ENCODE data around the gene UBTF. TPM values are rescaled to one million over a fixed set of nuclear protein-coding genes. Genes with fewer than 3 reads are reported as not detected.

The UBTF gene
- total and polyA plus RNA-seq, 2 of the 4 experiments (the other 2 are of a cell fraction), result 29.7 to 42.1 TPM

DNA sequence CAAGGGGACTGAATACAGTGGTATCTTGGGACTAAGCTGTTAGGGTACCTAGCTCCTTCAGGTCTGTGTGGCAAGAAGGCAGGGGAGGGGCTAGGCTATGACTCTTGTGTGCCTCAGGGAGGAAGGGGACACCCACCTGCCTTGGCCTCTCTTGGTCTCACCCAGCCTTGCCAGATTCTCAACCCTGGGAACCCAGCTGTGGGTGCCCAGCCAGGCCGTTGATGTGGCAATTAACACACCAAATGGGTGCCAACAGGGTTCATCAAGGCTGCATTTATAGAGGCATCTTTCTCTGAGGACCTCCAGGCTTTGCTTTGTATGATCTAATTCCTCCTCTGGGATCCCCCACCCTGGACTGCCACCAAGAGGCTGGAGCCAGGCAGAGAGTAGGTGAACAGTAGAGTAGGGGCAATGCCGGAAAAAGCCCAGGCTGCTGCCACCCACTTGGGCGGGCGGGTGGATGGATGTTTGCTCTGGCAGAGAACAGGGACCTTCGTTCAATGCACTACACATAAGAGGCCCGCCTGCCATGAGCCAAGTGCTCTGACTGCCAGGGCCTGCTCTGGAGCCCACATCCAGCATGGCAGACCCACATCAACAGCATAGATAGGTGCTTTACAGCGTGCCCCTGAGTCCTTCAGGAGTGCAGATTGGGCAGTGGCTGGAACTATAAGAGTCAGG lies 52.2 kb downstream of the UBTF start (continued):
- no peak for TF ChIP-seq RAD21 (IDR thresholded peaks at IDR 0.05; ENCODE audit: low read length)

DNA sequence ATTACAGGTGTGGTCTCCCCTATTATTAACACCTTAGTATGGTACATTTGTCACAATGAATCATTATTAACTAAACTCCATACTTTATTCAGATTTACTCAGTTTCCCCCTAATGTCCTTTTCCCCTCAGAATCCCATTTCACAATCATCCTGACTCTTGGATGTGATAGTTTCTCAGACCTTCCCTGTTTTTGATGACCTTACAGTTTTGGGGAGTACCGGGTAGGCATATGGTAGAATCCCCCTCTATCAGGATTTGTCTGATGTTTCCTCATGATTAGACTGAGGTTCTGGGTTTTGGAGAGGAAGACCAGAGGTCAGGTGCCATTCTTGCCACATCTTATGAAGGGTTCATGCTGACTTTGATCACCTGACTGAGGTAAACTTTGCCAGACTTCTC lies 55.0 kb downstream of the UBTF start:
- BruUV-seq (replicated peaks), result no TSS peak
- Histone ChIP-seq H3K27me3 (ENCODE audit: control insufficient read depth, insufficient read depth, low read length) (no peaks in the 10 kb centered on the region), H3K18ac (ENCODE audit: low read depth, low read length) (no peak overlapping the region), H3K27ac (ENCODE audit: insufficient read depth, low read length) (no peak overlapping the region), H3K79me1 (ENCODE audit: low read depth in 1 of 2, low read length in 2 of 2) (peaks cover 0 to 5% of the 10 kb centered on the region in 2 experiments; a peak in 1 of 4 replicates), H2AK5ac (ENCODE audit: low read depth, low read length) (no peak overlapping the region), H3K14ac (replicated peaks; ENCODE audit: low read depth, low read length) (no peak overlapping the region), H3K36me3 (ENCODE audit: control insufficient read depth, insufficient read depth, low read length) (0 out of 2 replicates have a peak, but pooled peaks cover 3% of the 10 kb centered on the region), H3K9me3 (ENCODE audit: control insufficient read depth, insufficient read depth, low read length) (no peaks in the 10 kb centered on the region), H3K56ac (ENCODE audit: extremely low read depth, insufficient read depth, low read length) (no peak overlapping the region), H3K4me1 (ENCODE audit: control insufficient read depth, insufficient read depth, low read length) (peaks cover 5% of the 10 kb centered on the region; the same call in 1 of the 2 replicates), H3K9me1 (ENCODE audit: insufficient read depth, low read length) (no peaks in the 10 kb centered on the region; the same call in 1 of the 2 replicates), H4K91ac (ENCODE audit: insufficient read depth, low read depth, low read length) (no peak overlapping the region), H2AK9ac (replicated peaks; ENCODE audit: low read depth, low read length, poor library complexity) (no peak overlapping the region), H2BK5ac (ENCODE audit: low read depth, low read length, poor library complexity, severe bottlenecking) (no peak overlapping the region), H3K4me2 (ENCODE audit: low read depth, low read length) (no peak overlapping the region), H2BK120ac (ENCODE audit: low read depth, low read length) (no peak overlapping the region), H2AFZ (replicated peaks; ENCODE audit: low read length, poor library complexity) (no peak overlapping the region), H4K5ac (ENCODE audit: low read depth, low read length) (no peak overlapping the region), H2BK15ac (ENCODE audit: low read depth, low read length) (no peak overlapping the region), H2BK20ac (ENCODE audit: low read depth, low read length) (no peak overlapping the region), H3K4me3 (ENCODE audit: insufficient read depth, low read depth, low read length) (no peak overlapping the region), H4K20me1 (ENCODE audit: insufficient read depth, low read length) (no peaks in the 10 kb centered on the region), H3K23ac (ENCODE audit: low read depth, low read length) (no peak overlapping the region), H3K4ac (ENCODE audit: low read depth, low read length) (no peak overlapping the region), H3K9ac (ENCODE audit: low read depth, low read length) (no peak overlapping the region), H4K8ac (ENCODE audit: low read depth in 2 of 2, low read length in 2 of 2) (no peak overlapping the region)
- ChIA-PET POLR2A (ENCODE audit: unreplicated experiment) (no interaction called here), CTCF (no interaction called here)
- no CpG with 5 or more reads among the region's 1 CpG for WGBS, 2 experiments (ENCODE audit: extremely low coverage in 2 of 2, insufficient read length in 1 of 2)
- dilution Hi-C loops (cut with HindIII; ENCODE audit: low sequenced_read_pairs, unreplicated experiment) (no loop called here), intact Hi-C loops (cut with micrococcal nuclease) (loop anchor here (5.0 to 10.0 kb wide), 2 partner anchors 120 to 382 kb away; partner anchors contain the start of gene CFAP97D1), in situ Hi-C loops (cut with MboI; ENCODE audit: low sequenced_read_pairs) (loop anchor here (10.0 kb wide), 1 partner anchor 220 kb away; the partner anchor contains the start of gene PPY)
- ATAC-seq (ENCODE audit: low read depth) (no peak), DNase-seq (no peak)
- TF ChIP-seq RCOR1 (IDR thresholded peaks at IDR 0.05; ENCODE audit: insufficient replicate concordance, low read length) (no peak), FOS (IDR thresholded peaks at IDR 0.05; ENCODE audit: low read depth, low read length) (no peak), NFE2L2 (IDR thresholded peaks at IDR 0.05; ENCODE audit: low read depth, low read length) (no peak), BHLHE40 (IDR thresholded peaks at IDR 0.05; ENCODE audit: low read depth, low read length) (no peak), CHD1 (IDR thresholded peaks at IDR 0.05; ENCODE audit: low read depth, low read length) (no peak), RFX5 (IDR thresholded peaks at IDR 0.05; ENCODE audit: low read depth, low read length) (no peak)
- TF ChIP-seq, protein P1, sequence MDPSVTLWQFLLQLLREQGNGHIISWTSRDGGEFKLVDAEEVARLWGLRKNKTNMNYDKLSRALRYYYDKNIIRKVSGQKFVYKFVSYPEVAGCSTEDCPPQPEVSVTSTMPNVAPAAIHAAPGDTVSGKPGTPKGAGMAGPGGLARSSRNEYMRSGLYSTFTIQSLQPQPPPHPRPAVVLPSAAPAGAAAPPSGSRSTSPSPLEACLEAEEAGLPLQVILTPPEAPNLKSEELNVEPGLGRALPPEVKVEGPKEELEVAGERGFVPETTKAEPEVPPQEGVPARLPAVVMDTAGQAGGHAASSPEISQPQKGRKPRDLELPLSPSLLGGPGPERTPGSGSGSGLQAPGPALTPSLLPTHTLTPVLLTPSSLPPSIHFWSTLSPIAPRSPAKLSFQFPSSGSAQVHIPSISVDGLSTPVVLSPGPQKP (IDR thresholded peaks at IDR 0.05; ENCODE audit: borderline replicate concordance, low read depth, low read length), result no peak
- TF ChIP-seq, protein P2, sequence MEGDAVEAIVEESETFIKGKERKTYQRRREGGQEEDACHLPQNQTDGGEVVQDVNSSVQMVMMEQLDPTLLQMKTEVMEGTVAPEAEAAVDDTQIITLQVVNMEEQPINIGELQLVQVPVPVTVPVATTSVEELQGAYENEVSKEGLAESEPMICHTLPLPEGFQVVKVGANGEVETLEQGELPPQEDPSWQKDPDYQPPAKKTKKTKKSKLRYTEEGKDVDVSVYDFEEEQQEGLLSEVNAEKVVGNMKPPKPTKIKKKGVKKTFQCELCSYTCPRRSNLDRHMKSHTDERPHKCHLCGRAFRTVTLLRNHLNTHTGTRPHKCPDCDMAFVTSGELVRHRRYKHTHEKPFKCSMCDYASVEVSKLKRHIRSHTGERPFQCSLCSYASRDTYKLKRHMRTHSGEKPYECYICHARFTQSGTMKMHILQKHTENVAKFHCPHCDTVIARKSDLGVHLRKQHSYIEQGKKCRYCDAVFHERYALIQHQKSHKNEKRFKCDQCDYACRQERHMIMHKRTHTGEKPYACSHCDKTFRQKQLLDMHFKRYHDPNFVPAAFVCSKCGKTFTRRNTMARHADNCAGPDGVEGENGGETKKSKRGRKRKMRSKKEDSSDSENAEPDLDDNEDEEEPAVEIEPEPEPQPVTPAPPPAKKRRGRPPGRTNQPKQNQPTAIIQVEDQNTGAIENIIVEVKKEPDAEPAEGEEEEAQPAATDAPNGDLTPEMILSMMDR (conservative IDR thresholded peaks at IDR 0.05; ENCODE audit: low read depth, low read length), result no peak
- TF ChIP-seq, protein P3, sequence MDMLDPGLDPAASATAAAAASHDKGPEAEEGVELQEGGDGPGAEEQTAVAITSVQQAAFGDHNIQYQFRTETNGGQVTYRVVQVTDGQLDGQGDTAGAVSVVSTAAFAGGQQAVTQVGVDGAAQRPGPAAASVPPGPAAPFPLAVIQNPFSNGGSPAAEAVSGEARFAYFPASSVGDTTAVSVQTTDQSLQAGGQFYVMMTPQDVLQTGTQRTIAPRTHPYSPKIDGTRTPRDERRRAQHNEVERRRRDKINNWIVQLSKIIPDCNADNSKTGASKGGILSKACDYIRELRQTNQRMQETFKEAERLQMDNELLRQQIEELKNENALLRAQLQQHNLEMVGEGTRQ (IDR thresholded peaks at IDR 0.05; ENCODE audit: low read depth, low read length), result no peak

Measured in IMR-90 (cell line).